H7 (cell line): ENCODE results near the gene RPAIN. TPM values are rescaled to one million over a fixed set of nuclear protein-coding genes. Genes with fewer than 3 reads are reported as not detected.

ENCODE experiments used
- DNase-seq: peaks from one replicate; pipeline ENCODE4 v3.0.0; 2012
- H3K27me3 ChIP-seq: 2 replicates; pipeline ENCODE4 v1.6.0; 2011; ENCODE audit warnings: mild to moderate bottlenecking, low read length; ENCODE audit not compliant: control insufficient read depth, insufficient read depth
- H3K36me3 ChIP-seq: replicated peaks from 2 replicates; pipeline ENCODE4 v1.5.1; 2011; ENCODE audit warnings: low read length; ENCODE audit not compliant: control insufficient read depth, insufficient read depth
- H3K4me3 ChIP-seq: 2 replicates; pipeline ENCODE4 v1.5.1; 2011; ENCODE audit warnings: low read depth, mild to moderate bottlenecking, control low read depth, low read length, moderate library complexity; ENCODE audit not compliant: insufficient read depth
- total RNA-seq: library from RNA; depleted of rRNA; stranded (reverse); fragments of >200 nt; shearing (Covaris generic); gene quantifications from 2 replicates; pipeline ENCODE4 v1.2.3, GENCODE V29; 2014; rRNA removed

The RPAIN gene
- 52.1 and 61.2 TPM in 2 replicates for total RNA-seq

- Histone ChIP-seq H3K4me3 (peak within 1 kb of the TSS; percentile 94), H3K27me3 (no peaks in the 10 kb centered on the region), H3K36me3 (peaks cover 24% of the 10 kb centered on the region)
- DNase-seq, result peak; percentile 87
These were observed at the start of gene RPAIN for GRCh38 chr17:5419959-5420653. Gene RPAIN (plus strand): TSS chr17:5420182. CDS start chr17:5420211, 29 bp downstream.

GRCh38 chr17:5370411-5370810 lies 49.6 kb upstream of the RPAIN start:
- peaks cover 9% of the 10 kb centered on the region for H3K36me3 ChIP-seq
- no peak for DNase-seq

GRCh38 chr17:5373112-5373511 lies 46.9 kb upstream of the RPAIN start:
- H3K36me3 ChIP-seq, result peaks cover 7% of the 10 kb centered on the region
- no peaks in the 10 kb centered on the region for H3K27me3 ChIP-seq
- no peak overlapping the region for H3K4me3 ChIP-seq
- no peak for DNase-seq

More at GRCh38 chr17:5370411-5370810, 49.6 kb upstream of the RPAIN start:
- Histone ChIP-seq H3K4me3 (no peak overlapping the region), H3K27me3 (no peaks in the 10 kb centered on the region)

GRCh38 chr17:5378566-5379207 lies 41.3 kb upstream of the RPAIN start:
- Histone ChIP-seq H3K27me3 (no peaks in the 10 kb centered on the region), H3K4me3 (no peak overlapping the region), H3K36me3 (peaks cover 35% of the 10 kb centered on the region)
- no peak for DNase-seq

- no peak for DNase-seq
- Histone ChIP-seq H3K36me3 (peaks cover 40% of the 10 kb centered on the region), H3K4me3 (no peak overlapping the region), H3K27me3 (no peaks in the 10 kb centered on the region)
These were observed 40.5 kb upstream of the RPAIN start for GRCh38 chr17:5379351-5380107.

GRCh38 chr17:5380491-5381135 lies 39.4 kb upstream of the RPAIN start:
- peaks cover 48% of the 10 kb centered on the region for H3K36me3 ChIP-seq
- no peak overlapping the region for H3K4me3 ChIP-seq
- no peaks in the 10 kb centered on the region for H3K27me3 ChIP-seq
- DNase-seq, result no peak

- H3K4me3 ChIP-seq, result no peak overlapping the region
- peaks cover 56% of the 10 kb centered on the region for H3K36me3 ChIP-seq
- no peaks in the 10 kb centered on the region for H3K27me3 ChIP-seq
- DNase-seq, result no peak
These were observed 38.4 kb upstream of the RPAIN start for GRCh38 chr17:5381542-5381941.

GRCh38 chr17:5391678-5392077 lies 28.3 kb upstream of the RPAIN start:
- no peak for DNase-seq
- H3K4me3 ChIP-seq, result no peak overlapping the region
- peaks cover 31% of the 10 kb centered on the region for H3K36me3 ChIP-seq
- no peaks in the 10 kb centered on the region for H3K27me3 ChIP-seq

- DNase-seq, result no peak
- Histone ChIP-seq H3K36me3 (peaks cover 20% of the 10 kb centered on the region), H3K27me3 (no peaks in the 10 kb centered on the region), H3K4me3 (no peak overlapping the region)
These were observed 23.4 kb upstream of the RPAIN start for GRCh38 chr17:5396612-5397011.

- DNase-seq, result no peak
- peaks cover 18% of the 10 kb centered on the region for H3K36me3 ChIP-seq
These were observed 20.2 kb upstream of the RPAIN start for GRCh38 chr17:5399767-5400166.

GRCh38 chr17:5405400-5405799 lies 14.6 kb upstream of the RPAIN start:
- Histone ChIP-seq H3K4me3 (no peak overlapping the region), H3K27me3 (no peaks in the 10 kb centered on the region), H3K36me3 (peaks cover 34% of the 10 kb centered on the region)
- DNase-seq, result no peak

More at GRCh38 chr17:5399767-5400166, 20.2 kb upstream of the RPAIN start:
- Histone ChIP-seq H3K27me3 (no peaks in the 10 kb centered on the region), H3K4me3 (no peak overlapping the region)

GRCh38 chr17:5408186-5408585 lies 11.8 kb upstream of the RPAIN start:
- no peak for DNase-seq
- Histone ChIP-seq H3K36me3 (peaks cover 40% of the 10 kb centered on the region), H3K27me3 (no peaks in the 10 kb centered on the region), H3K4me3 (no peak overlapping the region)

- DNase-seq, result no peak
- Histone ChIP-seq H3K36me3 (peaks cover 36% of the 10 kb centered on the region), H3K4me3 (no peak overlapping the region)
These were observed 9.2 kb upstream of the RPAIN start for GRCh38 chr17:5410594-5411272.

GRCh38 chr17:5413682-5414081 lies 6.3 kb upstream of the RPAIN start:
- DNase-seq, result no peak
- H3K36me3 ChIP-seq, result peaks cover 22% of the 10 kb centered on the region
- H3K4me3 ChIP-seq, result no peak overlapping the region
- no peaks in the 10 kb centered on the region for H3K27me3 ChIP-seq

More at GRCh38 chr17:5410594-5411272, 9.2 kb upstream of the RPAIN start:
- H3K27me3 ChIP-seq, result no peaks in the 10 kb centered on the region
